Left lung (tissue), 10 donors: Measurements from ENCODE around the gene DET1. TPM values are rescaled to one million over a fixed set of nuclear protein-coding genes. Genes with fewer than 3 reads are reported as not detected.

ENCODE experiments used
- ATAC-seq: fragments of 200-7000 bp; cut with Tn5 transposase; one replicate; pipeline ENCODE4 v1.9.1; 2020; ENCODE audit warnings: moderate library complexity
- DNase-seq, 4 donors: peaks; one replicate each; pipeline ENCODE4 v3.0.0-alpha.2; 2013 to 2020
- H3K27ac ChIP-seq, 2 donors: fragments of 200-600 bp; sonication (generic) in 1 of 2; one replicate each; pipeline versions ENCODE4 v1.5.0 to v1.8.0; 2020 to 2021
- H3K27me3 ChIP-seq, 2 donors: fragments of 200-600 bp; sonication (generic) in 1 of 2; one replicate each; pipeline versions ENCODE4 v1.5.0 to v1.8.0; 2020 to 2021
- H3K36me3 ChIP-seq, 2 donors: fragments of 200-600 bp; sonication (generic) in 1 of 2; one replicate each; pipeline versions ENCODE4 v1.5.0 to v1.8.0; 2020 to 2021
- H3K4me1 ChIP-seq, 2 donors: fragments of 200-600 bp; one replicate each; pipeline ENCODE4 v1.8.0; 2021
- H3K4me3 ChIP-seq, 2 donors: fragments of 200-600 bp; sonication (generic) in 1 of 2; one replicate each; pipeline versions ENCODE4 v1.5.0 to v1.8.0; 2020 to 2021; ENCODE audit warnings: mild to moderate bottlenecking in 1 of 2
- H3K9me3 ChIP-seq, 2 donors: fragments of 200-600 bp; sonication (generic) in 1 of 2; one replicate each; pipeline versions ENCODE4 v1.5.0 to v1.8.0; 2020 to 2021
- CTCF ChIP-seq, 2 donors: fragments of 200-600 bp; sonication (generic) in 1 of 2; IDR thresholded peaks; one replicate each; pipeline versions ENCODE4 v1.5.0 to v1.8.0; 2021; ENCODE audit warnings: antibody characterized with exemption in 2 of 2
- intact Hi-C, 2 donors: fragments of 100-400 bp; cut with DNase I; formaldehyde crosslinking; loops; one replicate each; pipeline versions ENCODE4 v1.11.2 to v1.14.2; 2022
- polyA plus RNA-seq, 6 donors: library from polyadenylated mRNA; unstranded; fragments of 120-200 nt; gene quantifications; one replicate each; pipeline ENCODE4 v1.2.1, GENCODE V29; 2013; ENCODE audit not compliant: insufficient read length in 6 of 6
- total RNA-seq, 2 donors: library from RNA; stranded (reverse); fragmentation: NEBNext Ultra II Directional; extraction: Animal tissue kit (Norgen Biotek cat#: 25700); gene quantifications; one replicate each; pipeline ENCODE4 v1.2.1, GENCODE V29; 2021
- donor health status: DM: no; HTN: yes; CAD: no.
- donor health status: DM: no; HTN: no; CAD: no.

Gene DET1
- total and polyA plus RNA-seq, 8 donors: 4.0 to 17.7 (median 15.7) TPM

GRCh38 chr15:88538972-88539371 is 7.5 kb downstream of the DET1 start:
- Histone ChIP-seq H3K9me3 (no peaks in the 10 kb centered on the region), H3K27ac (no peak overlapping the region), H3K27me3 (no peaks in the 10 kb centered on the region), H3K4me3 (no peak overlapping the region), H3K36me3 (no peaks in the 10 kb centered on the region), H3K4me1 (no peaks in the 10 kb centered on the region)
- TF ChIP-seq CTCF (IDR thresholded peaks at IDR 0.05): no peak
- peak in 1 of 4 donors; percentile 2 for DNase-seq
- no peak for ATAC-seq
- intact Hi-C loops: no loop called here

GRCh38 chr15:88537591-88538317 is 8.7 kb downstream of the DET1 start:
- Histone ChIP-seq H3K27me3 (no peaks in the 10 kb centered on the region), H3K4me3 (no peak overlapping the region), H3K36me3 (no peaks in the 10 kb centered on the region), H3K4me1 (no peaks in the 10 kb centered on the region), H3K9me3 (no peaks in the 10 kb centered on the region), H3K27ac (no peak overlapping the region)
- intact Hi-C loops: no loop called here
- ATAC-seq (no peak), DNase-seq (no peak)
- no peak for TF ChIP-seq CTCF (IDR thresholded peaks at IDR 0.05)

GRCh38 chr15:88535607-88536313 is 10.7 kb downstream of the DET1 start:
- H3K27me3 ChIP-seq: no peaks in the 10 kb centered on the region
- no peak for TF ChIP-seq CTCF (IDR thresholded peaks at IDR 0.05)
- no peaks in the 10 kb centered on the region for H3K9me3 ChIP-seq
- no peak overlapping the region for H3K4me3 ChIP-seq
- ATAC-seq: no peak
- intact Hi-C loops: no loop called here
- H3K27ac ChIP-seq: no peak overlapping the region
- no peaks in the 10 kb centered on the region for H3K4me1 ChIP-seq
- no peak for DNase-seq
- H3K36me3 ChIP-seq: peaks cover 0 to 11% of the 10 kb centered on the region in 2 donors

- intact Hi-C loops: no loop called here
- DNase-seq (no peak), ATAC-seq (no peak)
- Histone ChIP-seq H3K9me3 (no peaks in the 10 kb centered on the region), H3K27me3 (no peaks in the 10 kb centered on the region), H3K4me3 (no peak overlapping the region), H3K36me3 (peaks cover 0 to 18% of the 10 kb centered on the region in 2 donors), H3K4me1 (no peaks in the 10 kb centered on the region), H3K27ac (no peak overlapping the region)
- no peak for TF ChIP-seq CTCF (IDR thresholded peaks at IDR 0.05)
Measured at GRCh38 chr15:88535100-88535499, 11.4 kb downstream of the DET1 start.

- Histone ChIP-seq H3K36me3 (peaks cover 0 to 26% of the 10 kb centered on the region in 2 donors), H3K4me3 (no peak overlapping the region), H3K27me3 (no peaks in the 10 kb centered on the region), H3K4me1 (no peaks in the 10 kb centered on the region), H3K27ac (no peak overlapping the region), H3K9me3 (no peaks in the 10 kb centered on the region)
- DNase-seq (no peak), ATAC-seq (no peak)
- no peak for TF ChIP-seq CTCF (IDR thresholded peaks at IDR 0.05)
- intact Hi-C loops: no loop called here
Measured at GRCh38 chr15:88533376-88533775, 13.1 kb downstream of the DET1 start.
